ENCODE results near the gene KCNJ9.

The KCNJ9 gene

DNA sequence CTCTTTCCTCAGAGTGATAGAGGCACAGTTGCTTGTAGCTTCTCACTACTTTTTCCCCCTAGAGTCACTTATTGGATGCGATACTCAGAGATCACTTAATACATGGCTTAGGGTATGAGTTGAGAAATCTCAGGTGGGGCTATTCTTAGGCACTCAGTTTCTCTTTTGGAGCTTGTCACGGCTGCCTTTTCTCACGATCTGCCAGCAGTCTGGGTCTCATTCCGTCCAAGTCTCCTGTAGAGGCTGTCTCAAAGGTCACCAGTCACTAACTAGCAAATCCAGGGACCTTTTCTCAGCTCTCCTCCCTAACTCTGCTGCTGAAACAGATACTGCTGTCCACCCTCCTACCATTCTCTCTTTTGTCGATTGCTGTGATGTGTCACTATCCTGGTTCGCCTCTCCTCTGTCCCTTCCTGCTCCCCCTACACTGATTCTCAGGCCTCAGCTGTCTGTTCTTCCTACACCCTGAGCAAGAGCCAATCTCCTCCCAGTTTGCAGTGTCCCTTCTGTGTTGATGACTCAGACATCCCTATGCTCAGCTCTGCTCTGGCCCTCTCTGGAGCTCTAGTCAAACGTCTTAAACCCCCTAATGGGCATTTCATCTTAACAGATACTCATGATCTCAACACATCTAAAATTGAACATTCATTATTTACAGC lies 46.7 kb downstream of the KCNJ9 start:
- no peak for DNase-seq

- DNase-seq, result no peak
These were observed 47.3 kb downstream of the KCNJ9 start for GRCh38 chr1:160128636-160129035.

DNA sequence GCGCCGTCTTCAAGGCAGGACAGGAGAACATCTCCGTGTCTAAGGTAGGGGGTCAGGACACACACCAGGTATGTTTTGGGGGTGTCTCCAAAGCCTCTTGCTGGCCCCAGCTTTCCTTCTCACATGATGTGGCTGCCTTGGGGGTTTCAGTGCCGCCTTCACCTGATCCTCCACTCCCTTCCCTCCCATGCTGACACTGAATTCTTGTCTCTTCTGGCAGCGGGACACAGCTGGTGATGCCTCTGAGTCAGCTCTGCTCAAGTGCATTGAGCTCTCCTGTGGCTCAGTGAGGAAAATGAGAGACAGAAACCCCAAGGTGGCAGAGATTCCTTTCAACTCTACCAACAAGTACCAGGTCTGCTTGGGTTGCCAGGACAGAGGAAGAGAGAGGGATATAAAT lies 47.7 kb downstream of the KCNJ9 start:
- DNase-seq, result no peak

DNA sequence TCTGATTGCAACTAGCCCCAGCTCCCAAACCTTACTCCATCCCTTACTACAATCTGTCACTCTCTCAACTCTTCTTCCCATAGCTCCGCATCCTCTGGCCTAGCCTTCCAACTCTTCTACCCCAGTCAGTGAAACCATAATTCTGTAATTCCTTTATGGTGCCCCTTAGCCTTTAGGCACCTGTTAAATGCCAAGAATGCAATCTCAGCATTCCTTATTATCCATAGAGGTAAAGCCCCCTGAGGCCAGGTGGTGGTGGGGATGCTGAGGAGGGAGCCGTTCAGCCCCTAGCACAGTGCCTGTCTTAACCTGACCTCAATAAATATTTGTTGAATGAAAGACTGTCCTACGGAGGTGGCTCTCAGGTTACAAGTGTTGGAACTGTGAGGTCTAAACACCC lies 48.2 kb downstream of the KCNJ9 start:
- DNase-seq, result no peak

DNA sequence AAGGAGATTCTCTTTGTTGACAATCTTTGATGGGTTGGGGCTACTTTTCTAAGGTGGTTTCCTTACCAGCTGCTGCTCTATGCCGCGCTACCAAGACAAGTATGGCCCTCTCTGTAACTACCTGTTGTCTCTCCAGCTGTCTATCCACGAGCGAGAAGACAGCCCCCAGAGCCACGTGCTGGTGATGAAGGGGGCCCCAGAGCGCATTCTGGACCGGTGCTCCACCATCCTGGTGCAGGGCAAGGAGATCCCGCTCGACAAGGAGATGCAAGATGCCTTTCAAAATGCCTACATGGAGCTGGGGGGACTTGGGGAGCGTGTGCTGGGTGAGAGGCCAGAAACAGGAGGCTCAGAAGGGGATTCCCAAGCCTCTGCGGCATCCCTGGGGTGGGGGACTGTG lies 48.6 kb downstream of the KCNJ9 start:
- DNase-seq, result no peak

GRCh38 chr1:160130486-160130885 lies 49.1 kb downstream of the KCNJ9 start:
- DNase-seq, result no peak

- DNase-seq, result no peak
These were observed 49.6 kb downstream of the KCNJ9 start for GRCh38 chr1:160130939-160131338.

DNA sequence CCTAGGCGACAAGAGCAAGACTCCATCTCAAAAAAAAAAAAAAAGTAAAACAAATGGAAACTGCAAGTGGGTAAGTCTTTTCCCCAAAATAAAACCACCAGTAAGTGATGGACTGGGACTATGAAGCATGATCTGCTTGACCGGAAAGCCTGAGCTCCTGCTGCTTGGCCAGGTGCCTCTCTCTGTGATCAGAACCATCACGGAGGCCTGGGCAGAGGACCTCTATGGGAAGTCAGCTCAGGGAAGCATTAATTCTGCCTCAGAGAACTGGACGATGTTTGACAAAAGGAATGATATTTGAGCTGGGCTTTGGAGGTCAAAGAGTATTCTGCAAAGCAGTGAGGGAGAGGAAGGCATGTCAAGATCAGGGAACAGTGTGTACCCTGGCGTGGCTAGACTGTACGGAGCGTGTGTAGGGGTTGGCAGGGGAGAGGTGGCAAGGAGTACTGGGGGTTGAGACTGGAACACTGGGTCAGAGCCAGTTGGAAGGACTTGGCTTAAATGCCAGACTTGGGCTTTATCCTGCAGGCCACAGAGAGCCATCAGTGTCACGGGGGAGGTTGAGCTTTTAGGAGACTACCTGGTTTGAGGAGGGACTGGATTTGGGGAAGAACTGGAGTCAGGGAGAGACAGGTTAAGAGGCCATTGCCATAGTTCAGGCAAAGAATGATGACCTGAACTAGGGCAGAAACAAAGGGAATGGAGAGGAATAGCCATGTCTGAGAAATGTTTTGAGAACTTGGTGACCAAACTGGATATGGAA lies 50.6 kb downstream of the KCNJ9 start:
- no peak for DNase-seq

DNA sequence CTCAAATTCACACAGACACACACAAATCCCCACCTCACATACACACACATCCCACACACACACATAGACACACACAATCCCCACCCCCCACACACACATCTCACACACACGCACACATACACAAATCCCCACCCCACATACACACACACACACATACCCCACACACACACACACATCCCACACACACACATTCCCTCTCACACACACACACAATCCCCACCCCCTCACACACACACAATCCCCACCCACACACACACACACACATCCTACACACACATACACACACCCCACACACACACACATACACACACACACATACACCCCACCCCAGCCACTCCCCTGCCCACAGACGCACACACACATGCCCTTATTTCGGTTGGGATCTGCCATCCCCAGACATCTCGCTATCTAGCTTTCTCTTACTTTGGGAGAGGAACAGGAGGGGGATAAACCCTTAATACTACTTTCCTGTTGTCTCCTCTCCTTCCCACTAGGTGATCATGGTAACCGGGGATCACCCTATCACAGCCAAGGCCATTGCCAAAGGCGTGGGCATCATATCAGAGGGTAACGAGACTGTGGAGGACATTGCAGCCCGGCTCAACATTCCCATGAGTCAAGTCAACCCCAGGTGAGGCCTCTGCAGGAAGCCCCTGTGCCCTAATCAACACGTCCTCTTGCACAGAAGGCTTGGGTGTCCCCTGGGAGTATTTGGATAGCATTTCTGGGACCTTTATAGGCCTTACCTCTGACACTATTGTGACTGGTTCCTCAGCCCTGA lies 52.8 kb downstream of the KCNJ9 start:
- DNase-seq, result no peak

DNA sequence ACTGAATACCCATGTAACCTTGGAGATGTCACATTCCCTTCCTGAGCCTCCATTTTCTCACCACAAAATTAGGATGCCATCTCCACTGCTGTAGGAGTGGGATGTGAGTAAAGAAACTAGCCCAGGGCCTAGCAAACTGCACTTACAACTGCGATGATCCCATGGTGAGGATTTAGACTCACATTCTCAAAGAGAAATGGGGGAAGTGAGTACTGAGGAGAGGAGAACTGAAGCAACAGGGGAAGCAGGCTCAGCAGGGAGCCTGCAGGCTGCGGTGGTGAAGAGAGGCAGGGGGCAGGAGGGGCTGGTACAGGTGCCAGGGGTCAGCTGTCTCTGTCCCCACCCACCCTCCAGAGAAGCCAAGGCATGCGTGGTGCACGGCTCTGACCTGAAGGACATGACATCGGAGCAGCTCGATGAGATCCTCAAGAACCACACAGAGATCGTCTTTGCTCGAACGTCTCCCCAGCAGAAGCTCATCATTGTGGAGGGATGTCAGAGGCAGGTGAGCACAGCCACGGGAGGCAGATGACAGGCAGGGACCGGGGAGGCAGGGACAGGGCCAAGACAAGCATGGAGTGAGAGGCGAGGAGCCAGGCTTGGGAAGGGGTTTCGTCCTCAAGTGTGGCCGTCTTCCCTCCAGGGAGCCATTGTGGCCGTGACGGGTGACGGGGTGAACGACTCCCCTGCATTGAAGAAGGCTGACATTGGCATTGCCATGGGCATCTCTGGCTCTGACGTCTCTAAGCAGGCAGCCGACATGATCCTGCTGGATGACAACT lies 53.6 kb downstream of the KCNJ9 start:
- no peak for DNase-seq

- DNase-seq, result no peak
These were observed 55.0 kb downstream of the KCNJ9 start for GRCh38 chr1:160136121-160136925.

DNA sequence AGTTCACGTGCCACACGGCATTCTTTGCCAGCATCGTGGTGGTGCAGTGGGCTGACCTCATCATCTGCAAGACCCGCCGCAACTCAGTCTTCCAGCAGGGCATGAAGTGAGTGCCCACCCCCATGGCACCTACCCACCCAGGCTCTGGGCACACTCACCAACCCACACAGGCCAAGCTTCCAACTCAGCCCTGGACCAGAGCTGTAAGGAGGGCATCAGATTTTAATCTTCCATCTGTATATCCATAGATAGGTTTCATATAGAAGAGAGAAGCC lies 55.5 kb downstream of the KCNJ9 start:
- no peak for DNase-seq

DNA sequence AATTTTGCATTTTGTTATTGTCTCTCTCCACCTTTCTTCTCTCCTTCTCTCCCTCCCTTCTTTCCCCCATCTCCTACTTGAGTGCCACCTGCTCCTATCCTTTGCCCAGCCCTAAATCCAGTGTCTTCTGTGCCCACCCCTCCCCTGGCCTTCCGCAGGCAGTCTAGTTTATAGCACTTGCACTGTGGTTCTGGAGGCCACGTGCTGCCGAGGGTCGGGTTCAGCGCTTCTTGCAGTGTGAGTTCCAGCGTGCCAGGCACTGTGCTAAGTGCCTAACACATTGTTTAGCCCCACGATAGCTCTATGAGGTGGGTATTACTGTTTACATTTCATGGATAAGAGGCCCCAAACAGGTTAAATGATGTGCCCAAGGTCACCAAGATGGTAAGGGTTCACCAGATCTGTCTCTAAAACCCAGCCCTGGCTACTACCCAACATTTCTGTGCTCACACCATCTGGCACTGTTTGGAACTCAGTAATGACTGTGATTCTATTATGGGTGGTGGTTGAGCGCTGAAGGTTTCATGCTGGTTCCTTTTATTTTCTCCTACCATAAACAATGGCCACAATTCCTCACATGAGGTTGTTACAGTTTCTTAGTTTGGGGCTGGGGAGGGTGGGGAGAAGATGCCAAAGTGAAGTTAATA lies 56.0 kb downstream of the KCNJ9 start:
- DNase-seq, result no peak

- no peak for DNase-seq
These were observed 58.5 kb downstream of the KCNJ9 start for GRCh38 chr1:160139840-160140239.

All from CD4-positive, alpha-beta T cell treated with Interleukin-1 beta for 1 hour (primary cell).